ENCODE data around the gene PIGU.

GRCh38 chr20:34552569-34552968 is 124.3 kb downstream of the PIGU start:
- TF ChIP-seq CTCF (IDR thresholded peaks at IDR 0.05), result no peak
- TF ChIP-seq POLR2A (IDR thresholded peaks at IDR 0.05), result no peak
- TF ChIP-seq POLR2AphosphoS5 (IDR thresholded peaks at IDR 0.05), result no peak

All from stomach (tissue), 4 donors.